Lower leg skin (tissue), 4 donors: ENCODE measurements around the gene SWAP70. TPM values are rescaled to one million over a fixed set of nuclear protein-coding genes. Genes with fewer than 3 reads are reported as not detected.

Experiments used
- DNase-seq, 2 donors: peaks; one replicate each; pipeline ENCODE4 v3.0.0-alpha.2; 2019; ENCODE audit warnings: low spot score in 2 of 2
- H3K4me3 ChIP-seq: fragments of 200-600 bp; sonication (generic); 2 replicates; pipeline ENCODE4 v1.5.1; 2017; ENCODE audit warnings: mild to moderate bottlenecking, low read depth; ENCODE audit not compliant: poor library complexity, severe bottlenecking
- CTCF ChIP-seq, 3 donors: fragments of 450-650 bp; IDR thresholded peaks; one replicate each; pipeline ENCODE4 v1.5.1; 2016; ENCODE audit warnings: antibody characterized with exemption in 3 of 3, mild to moderate bottlenecking in 3 of 3, moderate library complexity in 2 of 3
- POLR2A ChIP-seq, 2 donors: fragments of 450-650 bp; IDR thresholded peaks; one replicate each; pipeline ENCODE4 v1.6.1; 2016 to 2017; ENCODE audit warnings: antibody characterized with exemption in 2 of 2, mild to moderate bottlenecking in 1 of 2, moderate library complexity in 1 of 2
- WGBS, 2 donors: methylation state at CpG; one replicate each; pipeline ENCODE4 v1.1.5; 2018; 5-methylcytosine and 5-hydroxymethylcytosine counted together
- intact Hi-C: fragments of 100-400 bp; cut with DNase I; formaldehyde crosslinking; loops from one replicate; pipeline ENCODE4 v1.15.0; 2023; ENCODE audit warnings: low total_unique reads
- total RNA-seq, 4 donors: library from RNA; depleted of rRNA; stranded (reverse); fragments of >200 nt; gene quantifications; one replicate each; pipeline ENCODE4 v1.1.0, GENCODE V29; 2016

SWAP70 gene
- total RNA-seq, 4 donors from 2014 or later = 40.8 to 83.1 (median 56.3) TPM

- DNase-seq = peak in 1 of 2 donors; percentile 43
- intact Hi-C loops = no loop called here
- TF ChIP-seq POLR2A (IDR thresholded peaks at IDR 0.05) (no peak), CTCF (IDR thresholded peaks at IDR 0.05) (no peak)
- 59 to 61% methylated on average over 6 of the region's 6 CpGs for WGBS, 2 donors
- H3K4me3 ChIP-seq = no peak overlapping the region
These were observed 97.6 kb downstream of the SWAP70 start for GRCh38 chr11:9761441-9761945.

GRCh38 chr11:9762531-9762930 is 98.7 kb downstream of the SWAP70 start:
- H3K4me3 ChIP-seq = no peak overlapping the region
- intact Hi-C loops = no loop called here
- WGBS, 2 donors = 85 to 92% methylated on average over 4 of the region's 4 CpGs
- DNase-seq = no peak
- TF ChIP-seq CTCF (IDR thresholded peaks at IDR 0.05) = no peak
- TF ChIP-seq POLR2A (IDR thresholded peaks at IDR 0.05) = no peak

- intact Hi-C loops = no loop called here
- WGBS, 2 donors = 91 to 97% methylated on average over 1 of the region's 1 CpG
These were observed 99.4 kb downstream of the SWAP70 start for GRCh38 chr11:9763301-9763700.

GRCh38 chr11:9765320-9766101 is 101.6 kb downstream of the SWAP70 start:
- TF ChIP-seq CTCF (IDR thresholded peaks at IDR 0.05) = no peak
- TF ChIP-seq POLR2A (IDR thresholded peaks at IDR 0.05) = no peak
- no peak for DNase-seq
- no peak overlapping the region for H3K4me3 ChIP-seq
- WGBS, 2 donors = 61 to 72% methylated on average over 5 of the region's 5 CpGs
- intact Hi-C loops = no loop called here

More at GRCh38 chr11:9763301-9763700, 99.4 kb downstream of the SWAP70 start:
- DNase-seq = no peak
- TF ChIP-seq POLR2A (IDR thresholded peaks at IDR 0.05) (no peak), CTCF (IDR thresholded peaks at IDR 0.05) (no peak)
- H3K4me3 ChIP-seq = no peak overlapping the region

- intact Hi-C loops = no loop called here
- TF ChIP-seq CTCF (IDR thresholded peaks at IDR 0.05) (no peak), POLR2A (IDR thresholded peaks at IDR 0.05) (no peak)
- 83 to 94% methylated on average over 4 of the region's 4 CpGs for WGBS, 2 donors
- peak in 1 of 2 donors; percentile 20 for DNase-seq
- H3K4me3 ChIP-seq = no peak overlapping the region
These were observed 105.7 kb downstream of the SWAP70 start for GRCh38 chr11:9769621-9770020.
